ENCODE measurements around the gene CCL4.
"Not testable (repeated sequence)": the region's sequence is repeated elsewhere in the genome, so short reads cannot be mapped to it uniquely, and the experiment has no call there.

CCL4 gene

DNA sequence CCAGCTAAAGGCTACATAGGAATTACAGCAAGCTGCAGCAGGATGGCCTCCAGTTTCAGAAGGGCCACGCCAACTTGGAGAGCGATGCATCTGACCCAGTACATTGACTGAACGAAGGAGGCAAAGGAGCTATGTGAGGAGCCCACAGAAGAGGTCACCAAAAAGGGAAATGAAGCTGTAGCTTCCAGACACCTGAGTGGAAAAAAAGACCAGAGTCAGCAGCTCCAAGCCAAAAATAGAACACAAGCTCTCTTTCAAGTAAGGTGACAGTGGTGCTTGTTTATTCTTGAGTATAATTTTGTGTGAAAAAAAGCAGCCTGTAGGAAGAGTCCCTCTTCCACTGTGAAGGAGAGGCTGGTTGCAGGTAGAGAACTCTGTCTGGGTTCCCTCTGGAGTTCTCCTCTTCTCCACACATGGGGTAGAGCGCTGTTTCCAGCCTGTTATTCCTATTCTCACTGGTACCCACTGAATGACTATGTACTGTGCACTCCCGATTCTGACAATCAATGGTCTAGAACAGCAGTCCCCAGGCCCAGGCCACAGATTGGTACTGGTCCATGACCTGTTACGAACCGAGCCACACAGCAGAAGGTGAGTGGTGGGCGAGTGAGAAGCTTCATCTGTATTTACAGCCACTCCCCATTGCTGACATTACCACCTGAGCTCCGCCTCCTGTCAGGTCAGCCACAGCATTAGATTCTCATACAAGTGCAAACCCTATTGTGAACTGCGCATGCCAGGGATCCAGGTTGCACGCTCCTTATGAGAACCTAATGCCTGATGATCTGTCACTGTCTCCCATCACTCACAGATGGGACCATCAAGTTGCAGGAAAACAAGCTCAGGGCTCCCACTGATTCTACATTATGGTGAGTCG, 15.1 kb downstream of the CCL4 start:
- no peak overlapping the region for H3K4me3 ChIP-seq
- DNase-seq (ENCODE audit: low spot score), result no peak

DNA sequence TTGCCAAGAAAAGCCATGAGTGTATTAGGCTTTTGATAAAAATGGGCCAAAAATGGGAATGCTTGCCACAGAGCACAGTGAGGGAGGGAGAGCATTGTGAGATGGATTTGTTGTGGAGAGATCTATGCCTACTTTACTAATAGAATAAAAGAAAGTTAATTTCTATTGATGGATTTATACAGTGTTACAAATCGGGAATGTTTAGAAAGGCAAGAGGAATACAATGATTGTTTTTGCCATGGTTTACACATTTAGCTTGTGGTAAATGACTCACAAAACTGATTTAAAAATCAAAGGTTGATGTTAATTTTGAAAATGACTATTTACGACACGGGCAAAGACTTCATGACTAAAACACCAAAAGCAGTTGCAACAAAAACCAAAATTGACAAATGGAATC, 16.6 kb downstream of the CCL4 start:
- DNase-seq (ENCODE audit: low spot score), result no peak
- no peak overlapping the region for H3K4me3 ChIP-seq

More for the DNA sequence above, 15.1 kb downstream of the CCL4 start:
- TF ChIP-seq, protein P1, sequence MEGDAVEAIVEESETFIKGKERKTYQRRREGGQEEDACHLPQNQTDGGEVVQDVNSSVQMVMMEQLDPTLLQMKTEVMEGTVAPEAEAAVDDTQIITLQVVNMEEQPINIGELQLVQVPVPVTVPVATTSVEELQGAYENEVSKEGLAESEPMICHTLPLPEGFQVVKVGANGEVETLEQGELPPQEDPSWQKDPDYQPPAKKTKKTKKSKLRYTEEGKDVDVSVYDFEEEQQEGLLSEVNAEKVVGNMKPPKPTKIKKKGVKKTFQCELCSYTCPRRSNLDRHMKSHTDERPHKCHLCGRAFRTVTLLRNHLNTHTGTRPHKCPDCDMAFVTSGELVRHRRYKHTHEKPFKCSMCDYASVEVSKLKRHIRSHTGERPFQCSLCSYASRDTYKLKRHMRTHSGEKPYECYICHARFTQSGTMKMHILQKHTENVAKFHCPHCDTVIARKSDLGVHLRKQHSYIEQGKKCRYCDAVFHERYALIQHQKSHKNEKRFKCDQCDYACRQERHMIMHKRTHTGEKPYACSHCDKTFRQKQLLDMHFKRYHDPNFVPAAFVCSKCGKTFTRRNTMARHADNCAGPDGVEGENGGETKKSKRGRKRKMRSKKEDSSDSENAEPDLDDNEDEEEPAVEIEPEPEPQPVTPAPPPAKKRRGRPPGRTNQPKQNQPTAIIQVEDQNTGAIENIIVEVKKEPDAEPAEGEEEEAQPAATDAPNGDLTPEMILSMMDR (IDR thresholded peaks at IDR 0.05), result no peak
- H3K27ac ChIP-seq, result no peak overlapping the region

DNA sequence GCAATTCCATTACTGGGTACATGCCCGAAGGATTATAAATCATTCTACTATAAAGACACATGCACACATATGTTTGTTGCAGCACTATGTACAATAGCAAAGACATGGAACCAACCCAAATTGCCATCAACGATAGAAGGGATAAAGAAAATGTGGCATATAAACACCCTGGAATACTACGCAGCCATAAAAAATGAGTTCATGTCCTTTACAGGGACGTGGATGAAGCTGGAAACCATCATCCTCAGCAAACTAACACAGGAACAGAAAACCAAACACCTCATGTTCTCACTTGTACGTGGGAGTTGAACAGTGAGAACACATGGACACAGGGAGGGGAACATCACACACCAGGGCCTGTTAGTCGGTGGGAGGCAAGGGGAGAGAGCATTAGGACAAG, 17.5 kb downstream of the CCL4 start:
- H3K27ac ChIP-seq; DNase-seq (ENCODE audit: low spot score); H3K4me3 ChIP-seq: not testable (repeated sequence)

More for the DNA sequence above, 16.6 kb downstream of the CCL4 start:
- H3K27ac ChIP-seq, result no peak overlapping the region
- TF ChIP-seq, protein P1 (IDR thresholded peaks at IDR 0.05), result no peak

DNA sequence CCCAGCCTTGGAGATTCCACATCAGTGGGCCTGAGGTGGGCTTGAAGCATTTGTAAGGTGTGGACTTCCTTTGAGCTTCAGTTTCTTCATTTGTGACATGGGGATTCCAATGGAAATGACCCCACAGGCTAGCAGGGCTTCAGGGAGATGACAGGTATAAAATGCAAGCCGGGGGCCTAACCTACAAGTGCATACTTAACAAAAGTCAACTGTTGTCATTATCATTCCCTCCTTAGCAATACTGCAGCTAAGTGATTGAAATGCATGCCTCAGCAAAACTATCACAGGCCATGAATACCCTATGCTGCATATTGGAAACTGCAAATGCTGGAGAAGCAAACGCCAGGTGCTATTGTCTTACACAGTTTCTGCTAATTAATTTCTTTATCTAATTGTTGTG, 19.8 kb downstream of the CCL4 start:
- no peak for DNase-seq (ENCODE audit: low spot score)
- Histone ChIP-seq H3K27ac (no peak overlapping the region), H3K4me3 (no peak overlapping the region)
- TF ChIP-seq, protein P1 (IDR thresholded peaks at IDR 0.05), result no peak

DNA sequence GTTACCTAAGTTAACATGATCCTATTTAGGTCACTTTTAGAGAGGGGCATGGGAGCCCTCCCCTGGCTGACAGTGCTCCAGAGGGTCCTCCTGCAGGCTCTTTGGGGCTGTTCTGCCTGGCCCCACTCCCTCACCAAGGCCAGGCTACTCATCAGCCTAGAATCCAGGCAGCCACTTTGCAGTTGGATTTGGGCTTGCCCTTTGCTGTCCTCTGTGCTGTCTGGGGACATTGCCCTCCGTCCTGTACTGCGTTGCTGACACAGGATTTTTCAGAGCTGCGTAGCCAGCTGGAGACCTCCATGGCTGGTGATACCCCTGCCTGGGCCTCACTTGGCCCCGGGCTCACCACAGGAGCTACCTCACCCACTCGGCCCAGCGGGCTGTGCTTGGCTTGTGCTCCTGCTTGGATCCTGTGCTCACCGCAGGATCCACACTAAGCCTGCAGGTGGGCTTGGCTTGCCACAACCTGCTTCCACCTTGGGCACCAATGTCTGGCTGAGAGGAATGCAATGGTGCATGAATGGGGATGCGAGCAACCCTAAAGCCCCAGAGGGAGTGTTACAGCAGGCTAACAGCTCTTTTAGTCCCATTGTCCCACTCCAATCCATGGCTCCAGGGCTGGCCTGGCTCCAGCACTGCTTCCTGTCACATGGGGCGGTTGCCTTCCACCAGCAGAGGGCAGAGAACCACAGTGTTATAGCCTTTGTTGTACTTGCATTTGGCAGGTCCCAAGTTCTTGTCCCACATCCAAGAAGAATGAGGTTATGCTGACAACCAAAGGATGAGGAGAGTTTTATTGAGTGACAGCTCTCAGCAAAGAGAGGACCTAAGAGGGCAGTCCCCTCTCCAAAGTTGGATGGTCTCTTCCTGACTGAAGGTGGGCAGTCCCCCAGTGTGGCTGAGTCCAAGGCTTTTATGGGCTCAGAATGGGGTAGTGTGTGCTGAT, 21.5 kb downstream of the CCL4 start:
- Histone ChIP-seq H3K27ac (no peak overlapping the region), H3K4me3 (no peak overlapping the region)
- TF ChIP-seq, protein P1 (IDR thresholded peaks at IDR 0.05), result no peak
- DNase-seq (ENCODE audit: low spot score), result no peak

DNA sequence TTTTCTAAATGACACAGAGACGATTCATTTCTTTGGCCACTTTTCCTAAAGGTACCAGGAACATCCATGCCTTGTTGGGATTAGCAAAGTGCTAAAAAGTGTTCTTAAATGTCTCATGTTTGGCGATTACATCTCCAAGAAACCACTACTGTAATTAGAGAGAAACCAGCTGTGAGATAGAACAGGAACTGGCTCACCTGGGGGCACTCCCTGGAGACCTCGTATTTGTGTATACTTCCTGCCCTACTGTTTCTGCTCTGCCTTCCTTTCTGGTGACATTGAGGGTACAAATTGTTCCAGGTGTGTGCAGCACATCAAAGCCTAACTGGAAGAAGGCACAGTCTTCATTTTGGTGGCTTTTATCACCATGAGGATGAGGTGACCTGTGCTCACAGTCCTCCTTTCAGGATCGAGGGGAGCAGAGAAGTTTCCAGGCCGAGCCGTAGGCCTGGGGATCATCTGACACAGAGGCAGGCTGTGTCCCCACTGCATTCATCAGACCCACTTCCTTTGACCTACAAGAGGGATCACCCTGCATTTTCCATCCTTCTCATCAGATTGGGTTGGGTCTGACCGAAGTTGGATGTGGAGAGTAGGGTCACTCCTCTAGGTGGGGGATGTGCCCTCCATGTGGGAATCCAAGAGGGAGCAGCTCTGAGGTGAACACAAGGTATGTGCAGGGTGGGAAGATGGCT, 23.7 kb downstream of the CCL4 start:
- no peak overlapping the region for H3K27ac ChIP-seq
- DNase-seq (ENCODE audit: low spot score), result no peak
- no peak overlapping the region for H3K4me3 ChIP-seq
- TF ChIP-seq, protein P1 (IDR thresholded peaks at IDR 0.05), result no peak

DNA sequence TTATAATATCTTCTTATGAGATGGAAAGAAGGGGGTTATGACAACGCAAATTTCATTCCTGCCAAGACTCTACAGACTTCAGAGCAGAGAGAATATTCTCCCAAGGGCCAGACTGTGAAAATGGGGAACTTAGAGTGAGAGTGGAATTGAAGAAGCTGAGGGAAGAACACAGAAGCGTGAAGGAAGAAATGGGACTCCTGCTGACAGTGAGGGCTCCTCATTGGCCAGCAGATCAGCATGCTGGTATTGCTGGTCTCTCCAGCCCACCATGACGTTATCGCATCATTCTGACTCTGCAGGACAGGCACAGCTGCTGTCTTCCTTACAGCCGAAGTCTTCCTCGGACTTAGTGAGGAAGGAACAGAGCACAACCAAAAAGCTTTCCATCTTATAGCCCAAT, 24.3 kb downstream of the CCL4 start:
- DNase-seq (ENCODE audit: low spot score), result no peak
- Histone ChIP-seq H3K4me3 (no peak overlapping the region), H3K27ac (no peak overlapping the region)
- TF ChIP-seq, protein P1 (IDR thresholded peaks at IDR 0.05), result no peak
